Nephron (organoid): ENCODE results near the gene EPHB2.
"Not testable (repeated sequence)": the region's sequence is repeated elsewhere in the genome, so short reads cannot be mapped to it uniquely, and the experiment has no call there.

Source experiments
- H3K27ac Mint-ChIP-seq, 3 experiments: 2 replicates each; pipeline ENCODE4 v1.8.0; 2020; ENCODE audit warnings: mixed read lengths in 3 of 3, mild to moderate bottlenecking in 2 of 3, moderate library complexity in 1 of 3
- H3K27me3 Mint-ChIP-seq: 2 replicates; pipeline ENCODE4 v1.8.0; 2021; ENCODE audit warnings: low read depth, mild to moderate bottlenecking, moderate library complexity, mixed read lengths
- H3K36me3 Mint-ChIP-seq: 2 replicates; pipeline ENCODE4 v1.8.0; 2020; ENCODE audit warnings: low read depth, mixed read lengths
- H3K4me1 Mint-ChIP-seq: 2 replicates; pipeline ENCODE4 v1.8.0; 2020; ENCODE audit warnings: mixed read lengths
- H3K4me3 Mint-ChIP-seq, 3 experiments: 2 replicates each; pipeline ENCODE4 v1.8.0; 2020; ENCODE audit warnings: mild to moderate bottlenecking in 3 of 3, mixed read lengths in 3 of 3, moderate library complexity in 2 of 3
- H3K9me3 Mint-ChIP-seq: 2 replicates; pipeline ENCODE4 v1.8.0; 2020; ENCODE audit warnings: mixed read lengths
- TF ChIP-seq, protein P1 (sequence below), 3 experiments: fragments of 200-600 bp; sonication (generic); IDR thresholded peaks; one replicate each; pipeline ENCODE4 v1.5.0; 2021; ENCODE audit warnings: antibody characterized with exemption in 3 of 3; ENCODE audit not compliant: unreplicated experiment in 3 of 3

EPHB2 gene

GRCh38 chr1:22836850-22837249 lies 126.2 kb downstream of the EPHB2 start:
- peaks cover 69% of the 10 kb centered on the region for H3K4me1 Mint-ChIP-seq
- H3K9me3 Mint-ChIP-seq: no peaks in the 10 kb centered on the region
- no peaks in the 10 kb centered on the region for H3K36me3 Mint-ChIP-seq
- H3K27me3 Mint-ChIP-seq: peaks cover 17% of the 10 kb centered on the region
- TF ChIP-seq, protein P1, sequence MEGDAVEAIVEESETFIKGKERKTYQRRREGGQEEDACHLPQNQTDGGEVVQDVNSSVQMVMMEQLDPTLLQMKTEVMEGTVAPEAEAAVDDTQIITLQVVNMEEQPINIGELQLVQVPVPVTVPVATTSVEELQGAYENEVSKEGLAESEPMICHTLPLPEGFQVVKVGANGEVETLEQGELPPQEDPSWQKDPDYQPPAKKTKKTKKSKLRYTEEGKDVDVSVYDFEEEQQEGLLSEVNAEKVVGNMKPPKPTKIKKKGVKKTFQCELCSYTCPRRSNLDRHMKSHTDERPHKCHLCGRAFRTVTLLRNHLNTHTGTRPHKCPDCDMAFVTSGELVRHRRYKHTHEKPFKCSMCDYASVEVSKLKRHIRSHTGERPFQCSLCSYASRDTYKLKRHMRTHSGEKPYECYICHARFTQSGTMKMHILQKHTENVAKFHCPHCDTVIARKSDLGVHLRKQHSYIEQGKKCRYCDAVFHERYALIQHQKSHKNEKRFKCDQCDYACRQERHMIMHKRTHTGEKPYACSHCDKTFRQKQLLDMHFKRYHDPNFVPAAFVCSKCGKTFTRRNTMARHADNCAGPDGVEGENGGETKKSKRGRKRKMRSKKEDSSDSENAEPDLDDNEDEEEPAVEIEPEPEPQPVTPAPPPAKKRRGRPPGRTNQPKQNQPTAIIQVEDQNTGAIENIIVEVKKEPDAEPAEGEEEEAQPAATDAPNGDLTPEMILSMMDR (IDR thresholded peaks at IDR 0.05; ENCODE audit: unreplicated experiment in 3 of 3): no peak
- H3K4me3 Mint-ChIP-seq: no peak overlapping the region
- peak overlapping the region; percentile 89 to 91 (median 90) for H3K27ac Mint-ChIP-seq

DNA sequence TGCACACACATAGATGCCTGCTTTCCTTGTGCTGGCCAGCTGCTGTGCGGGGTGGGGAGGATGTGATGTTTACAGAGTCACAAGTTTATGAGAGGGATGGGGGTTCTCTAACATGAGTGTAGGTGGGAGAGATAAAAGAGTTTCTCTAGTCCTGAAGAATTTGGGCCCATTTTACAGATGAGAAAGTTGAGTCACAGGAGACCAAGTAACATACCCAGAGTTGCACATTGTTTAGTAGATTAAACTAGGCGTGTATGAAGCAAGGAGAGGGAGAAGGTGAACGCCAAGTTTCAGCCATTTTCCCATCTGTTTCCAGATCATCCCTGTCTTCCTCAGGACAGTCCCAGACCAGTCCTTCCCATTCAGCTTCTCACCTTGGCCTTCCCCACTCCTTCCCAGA lies 126.7 kb downstream of the EPHB2 start:
- TF ChIP-seq, protein P1 (IDR thresholded peaks at IDR 0.05; ENCODE audit: unreplicated experiment in 3 of 3): no peak
- Mint-ChIP-seq H3K27me3 (peaks cover 20% of the 10 kb centered on the region), H3K4me1 (peaks cover 73% of the 10 kb centered on the region), H3K27ac (peak overlapping the region; percentile 89 to 91 (median 90)), H3K4me3 (no peak overlapping the region), H3K36me3 (no peaks in the 10 kb centered on the region), H3K9me3 (no peaks in the 10 kb centered on the region)

DNA sequence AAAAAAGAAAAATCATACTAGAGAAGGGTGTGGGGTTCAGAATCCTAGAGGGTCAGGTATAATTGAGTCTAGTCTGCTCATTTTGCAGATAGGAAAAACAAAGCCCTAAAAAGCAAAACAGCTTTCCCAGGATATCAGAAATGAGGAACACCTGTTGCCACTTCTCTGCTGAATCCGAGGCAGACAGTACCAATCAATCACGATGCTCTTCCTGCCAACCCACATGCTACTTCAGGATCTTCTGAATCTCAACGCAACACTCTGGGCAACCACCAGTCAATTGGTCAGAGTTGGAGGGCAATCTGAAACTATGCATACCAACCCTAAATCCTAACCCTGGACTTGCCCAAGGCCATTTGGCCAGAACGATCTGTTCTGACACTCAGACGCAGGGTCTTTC lies 128.3 kb downstream of the EPHB2 start:
- peaks cover 76% of the 10 kb centered on the region for H3K4me1 Mint-ChIP-seq
- TF ChIP-seq, protein P1 (IDR thresholded peaks at IDR 0.05; ENCODE audit: unreplicated experiment in 3 of 3): no peak
- H3K9me3 Mint-ChIP-seq: no peaks in the 10 kb centered on the region
- H3K27me3 Mint-ChIP-seq: peaks cover 22% of the 10 kb centered on the region
- no peaks in the 10 kb centered on the region for H3K36me3 Mint-ChIP-seq
- H3K27ac Mint-ChIP-seq: peak overlapping the region in 1 of 3 experiments; percentile 53
- H3K4me3 Mint-ChIP-seq: no peak overlapping the region

DNA sequence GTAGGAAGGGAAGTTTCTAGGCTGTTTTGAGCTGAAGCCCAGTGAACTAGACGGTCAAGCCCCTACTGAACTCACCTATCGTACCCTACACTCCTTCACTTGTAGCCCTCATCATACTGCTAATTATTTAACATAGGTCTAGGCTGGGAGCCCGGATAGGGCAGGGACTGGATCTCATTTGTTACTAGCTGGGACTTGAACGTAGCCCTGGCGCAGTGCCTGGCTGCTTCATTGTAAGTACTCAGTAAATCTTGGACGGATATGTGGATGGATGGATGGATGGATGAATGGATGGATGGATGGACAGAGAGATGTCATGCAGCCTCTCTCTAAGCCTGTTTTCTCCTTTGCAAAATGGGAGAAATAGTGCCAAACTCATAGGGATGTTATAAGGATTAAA lies 129.2 kb downstream of the EPHB2 start:
- no peaks in the 10 kb centered on the region for H3K36me3 Mint-ChIP-seq
- peaks cover 22% of the 10 kb centered on the region for H3K27me3 Mint-ChIP-seq
- no peak overlapping the region for H3K27ac Mint-ChIP-seq
- TF ChIP-seq, protein P1 (IDR thresholded peaks at IDR 0.05; ENCODE audit: unreplicated experiment in 3 of 3): no peak
- no peaks in the 10 kb centered on the region for H3K9me3 Mint-ChIP-seq
- H3K4me1 Mint-ChIP-seq: peaks cover 74% of the 10 kb centered on the region
- H3K4me3 Mint-ChIP-seq: no peak overlapping the region

GRCh38 chr1:22841142-22841541 lies 130.5 kb downstream of the EPHB2 start:
- TF ChIP-seq, protein P1 (IDR thresholded peaks at IDR 0.05; ENCODE audit: unreplicated experiment in 3 of 3): no peak
- Mint-ChIP-seq H3K4me1 (peaks cover 73% of the 10 kb centered on the region), H3K36me3 (no peaks in the 10 kb centered on the region), H3K27ac (peak overlapping the region in 1 of 3 experiments; percentile 52), H3K27me3 (peaks cover 22% of the 10 kb centered on the region), H3K4me3 (no peak overlapping the region), H3K9me3 (no peaks in the 10 kb centered on the region)

- no peaks in the 10 kb centered on the region for H3K36me3 Mint-ChIP-seq
- H3K27ac Mint-ChIP-seq: peak overlapping the region in 1 of 3 experiments; percentile 52
- H3K4me1 Mint-ChIP-seq: peaks cover 72% of the 10 kb centered on the region
- no peaks in the 10 kb centered on the region for H3K9me3 Mint-ChIP-seq
- TF ChIP-seq, protein P1 (IDR thresholded peaks at IDR 0.05; ENCODE audit: unreplicated experiment in 3 of 3): no peak
- no peak overlapping the region for H3K4me3 Mint-ChIP-seq
- peaks cover 19% of the 10 kb centered on the region for H3K27me3 Mint-ChIP-seq
Measured at GRCh38 chr1:22841860-22842281, 131.2 kb downstream of the EPHB2 start.

DNA sequence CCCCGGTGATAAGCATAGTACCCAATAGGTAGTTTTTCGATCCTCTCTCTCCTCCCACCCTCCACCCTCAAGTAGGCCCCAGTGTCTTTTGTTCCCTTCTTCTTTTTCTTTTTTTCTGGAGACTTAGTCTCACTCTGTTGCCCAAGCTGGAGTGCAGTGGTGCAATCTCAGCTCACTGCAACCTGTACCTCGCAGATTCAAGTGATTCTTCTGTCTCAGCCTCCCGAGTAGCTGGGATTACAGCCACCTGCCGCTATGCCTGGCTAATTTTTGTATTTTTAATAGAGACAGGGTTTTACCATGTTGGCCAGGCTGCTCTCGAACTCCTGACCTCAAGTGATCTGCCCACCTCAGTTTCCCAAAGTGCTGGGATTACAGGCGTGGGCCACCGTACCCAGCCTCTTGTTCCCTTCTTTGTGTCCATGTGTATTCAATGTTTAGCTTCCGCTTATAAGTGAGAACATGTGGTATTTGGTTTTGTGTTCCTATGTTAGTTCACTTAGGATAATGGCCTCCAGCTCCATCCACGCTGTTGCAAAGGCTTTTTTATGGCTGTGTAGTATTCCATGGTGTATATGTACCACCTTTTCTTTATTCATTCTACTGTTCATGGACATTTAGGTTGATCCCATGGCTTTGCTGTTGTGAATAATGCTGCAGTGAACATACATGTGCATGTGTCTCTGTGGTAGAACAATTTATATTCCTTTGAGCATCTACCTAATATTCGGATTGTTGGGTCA lies 133.0 kb downstream of the EPHB2 start:
- not testable (repeated sequence) for H3K36me3 Mint-ChIP-seq, H3K9me3 Mint-ChIP-seq, H3K27me3 Mint-ChIP-seq, H3K4me3 Mint-ChIP-seq
- Mint-ChIP-seq H3K4me1 (peaks cover 72% of the 10 kb centered on the region), H3K27ac (peak overlapping the region in 1 of 3 experiments; percentile 52)
